ENCODE data around the gene WFIKKN2. TPM values are rescaled to one million over a fixed set of nuclear protein-coding genes. Genes with fewer than 3 reads are reported as not detected.

Gene WFIKKN2
- total and polyA plus RNA-seq, 10 of the 15 experiments (the other 5 are each of a cell fraction or from before 2014, with no cell fraction given): 0.06 TPM; not detected in 9

- H3K27me3 ChIP-seq (replicated peaks in 1 of 2; ENCODE audit: control insufficient read depth in 2 of 2, insufficient read depth in 2 of 2, low read length in 1 of 2): no peaks in the 10 kb centered on the region; a peak in 1 of 4 replicates
- POLR2A ChIA-PET: interaction anchor here (1.0 kb wide), 1 partner anchor 42 kb away, joined by 3 read pairs; no protein-coding TSS in a partner anchor
- H3K4me3 ChIP-seq: no peak overlapping the region
- no peak overlapping the region for H3K9ac ChIP-seq (ENCODE audit: control insufficient read depth, insufficient read depth, low read length)
- CTCF ChIA-PET: interaction anchor here (0.6 to 1.0 kb wide), 2 partner anchors 18 to 600 kb away, joined by 3 read pairs; no protein-coding TSS in a partner anchor
- TF ChIP-seq ESRRA (IDR thresholded peaks at IDR 0.05; ENCODE audit: low read length) (no peak), BACH1 (IDR thresholded peaks at IDR 0.05; ENCODE audit: borderline replicate concordance) (no peak)
- RAD21 ChIA-PET (ENCODE audit: unreplicated experiment): no interaction called here
- H3K9me3 ChIP-seq (replicated peaks; ENCODE audit: control insufficient read depth, insufficient read depth, low read length): no peaks in the 10 kb centered on the region
- in situ Hi-C loops (cut with MboI) (no loop called here), intact Hi-C loops (cut with micrococcal nuclease; ENCODE audit: unreplicated experiment) (no loop called here)
- SMC1A ChIA-PET (ENCODE audit: uncharacterized antibody, unreplicated experiment): no interaction called here
- H2AFZ ChIP-seq (ENCODE audit: control insufficient read depth, low read depth, low read length): no peak overlapping the region
- H3K79me2 ChIP-seq (ENCODE audit: control insufficient read depth, insufficient read depth, low read length): no peaks in the 10 kb centered on the region
- no peak overlapping the region for H3K4me2 ChIP-seq (ENCODE audit: control insufficient read depth, insufficient read depth)
- no peak overlapping the region for H3K27ac ChIP-seq (ENCODE audit: control insufficient read depth, insufficient read depth)
- no peak for ATAC-seq
- BruUV-seq (replicated peaks): no TSS peak
- DNase-seq (ENCODE audit: low read depth, low spot score): no peak
- no peaks in the 10 kb centered on the region for H3K36me3 ChIP-seq (ENCODE audit: control insufficient read depth in 2 of 2, insufficient read depth in 2 of 2, low read length in 1 of 2)
- H4K20me1 ChIP-seq (ENCODE audit: control insufficient read depth, insufficient read depth): no peaks in the 10 kb centered on the region
- 60% methylated on average over 12 of the region's 12 CpGs for WGBS (ENCODE audit: insufficient coverage, insufficient replicate concordance, low lambda C conversion rate, missing lambda C conversion rate)
- H3K4me1 ChIP-seq (ENCODE audit: control insufficient read depth, insufficient read depth, low read length): no peaks in the 10 kb centered on the region
- no peak for FAIRE-seq
Observed at GRCh38 chr17:50800196-50800700, 35.1 kb upstream of the WFIKKN2 start.

GRCh38 chr17:50802609-50803571 lies 32.5 kb upstream of the WFIKKN2 start:
- FAIRE-seq: no peak
- ChIA-PET RAD21 (ENCODE audit: unreplicated experiment) (no interaction called here), CTCF (interaction anchor here (0.6 to 1.4 kb wide), 5 partner anchors 15 to 131 kb away, joined by 3 to 4 read pairs (median 3); no protein-coding TSS in a partner anchor), SMC1A (ENCODE audit: uncharacterized antibody, unreplicated experiment) (no interaction called here), POLR2A (no interaction called here)
- intact Hi-C loops (cut with micrococcal nuclease; ENCODE audit: unreplicated experiment): no loop called here
- no peak overlapping the region for H3K4me2 ChIP-seq (ENCODE audit: control insufficient read depth, insufficient read depth)
- H3K4me1 ChIP-seq (ENCODE audit: control insufficient read depth, insufficient read depth, low read length): no peaks in the 10 kb centered on the region
- H3K27me3 ChIP-seq (replicated peaks in 1 of 2; ENCODE audit: control insufficient read depth in 2 of 2, insufficient read depth in 2 of 2, low read length in 1 of 2): no peaks in the 10 kb centered on the region; a peak in 1 of 4 replicates
- no peak overlapping the region for H3K9ac ChIP-seq (ENCODE audit: control insufficient read depth, insufficient read depth, low read length)
- no TSS peak for BruUV-seq (replicated peaks)
- H3K36me3 ChIP-seq (ENCODE audit: control insufficient read depth in 2 of 2, insufficient read depth in 2 of 2, low read length in 1 of 2): no peaks in the 10 kb centered on the region
- H3K79me2 ChIP-seq (ENCODE audit: control insufficient read depth, insufficient read depth, low read length): no peaks in the 10 kb centered on the region
- no peak for DNase-seq (ENCODE audit: low read depth, low spot score)
- 40% methylated on average over 12 of the region's 12 CpGs for WGBS (ENCODE audit: insufficient coverage, insufficient replicate concordance, low lambda C conversion rate, missing lambda C conversion rate)
- no peak for ATAC-seq
- no peak overlapping the region for H3K4me3 ChIP-seq
- H2AFZ ChIP-seq (ENCODE audit: control insufficient read depth, low read depth, low read length): no peak overlapping the region
- no peak overlapping the region for H3K27ac ChIP-seq (ENCODE audit: control insufficient read depth, insufficient read depth)
- in situ Hi-C loops (cut with MboI): no loop called here
- H4K20me1 ChIP-seq (ENCODE audit: control insufficient read depth, insufficient read depth): no peaks in the 10 kb centered on the region
- no peaks in the 10 kb centered on the region for H3K9me3 ChIP-seq (replicated peaks; ENCODE audit: control insufficient read depth, insufficient read depth, low read length)
- TF ChIP-seq EP300 (IDR thresholded peaks at IDR 0.05; ENCODE audit: borderline replicate concordance in 1 of 2, control insufficient read depth in 1 of 2, low read depth in 2 of 2, low read length in 2 of 2) (no peak), STAT3 (IDR thresholded peaks at IDR 0.05; ENCODE audit: low read depth, low read length) (no peak), BHLHE40 (IDR thresholded peaks at IDR 0.05; ENCODE audit: borderline replicate concordance in 1 of 2, low read depth in 2 of 2, low read length in 1 of 2) (no peak), NFXL1 (IDR thresholded peaks at IDR 0.05; ENCODE audit: borderline replicate concordance) (no peak), ATF3 (IDR thresholded peaks at IDR 0.05; ENCODE audit: borderline replicate concordance, extremely low read depth, low read depth, low read length) (no peak), SIX5 (IDR thresholded peaks at IDR 0.05; ENCODE audit: low read depth, low read length, severe bottlenecking) (no peak), CHD4 (IDR thresholded peaks at IDR 0.05) (no peak), NR2C1 (IDR thresholded peaks at IDR 0.05) (no peak), USF1 (IDR thresholded peaks at IDR 0.05; ENCODE audit: borderline replicate concordance, extremely low read length, insufficient read depth, low read depth, low read length) (no peak), SP1 (IDR thresholded peaks at IDR 0.05; ENCODE audit: low read depth, low read length) (no peak), SMARCA5 (IDR thresholded peaks at IDR 0.05) (no peak), HCFC1 (IDR thresholded peaks at IDR 0.05; ENCODE audit: low read length) (no peak), RAD21 (IDR thresholded peaks at IDR 0.05; ENCODE audit: insufficient read depth, low read depth, low read length) (no peak)

Data from GM12878 (cell line).